Keratinocyte (primary cell): ENCODE results near the gene POP5.

Experiments
- CTCF ChIP-seq, 3 experiments: IDR thresholded peaks in 1 of 3; conservative IDR thresholded peaks in 1 of 3; optimal IDR thresholded peaks in 1 of 3; 2 replicates in 2 of 3; 3 replicates in 1 of 3; pipeline versions ENCODE3 to v1.5.1; 2011; ENCODE audit warnings: low read length in 3 of 3, mild to moderate bottlenecking in 3 of 3, moderate library complexity in 2 of 3, control low read depth in 1 of 3, inconsistent platforms in 1 of 3; ENCODE audit not compliant: insufficient read depth in 2 of 3; ENCODE audit errors: extremely low read depth in 1 of 3
- EZH2 ChIP-seq: IDR thresholded peaks from one replicate; pipeline ENCODE4 v1.6.1; 2012; ENCODE audit warnings: inconsistent platforms, mild to moderate bottlenecking, low read length, moderate library complexity

GRCh38 chr12:120536064-120536791 lies 45.0 kb downstream of the POP5 start:
- no peak for TF ChIP-seq CTCF (optimal IDR thresholded peaks at IDR 0.05 in 1 of 3, IDR thresholded peaks at IDR 0.05 in 1 of 3, conservative IDR thresholded peaks at IDR 0.05 in 1 of 3; ENCODE audit: extremely low read depth in 1 of 3, insufficient read depth in 2 of 3, low read length in 3 of 3)
- no peak for TF ChIP-seq EZH2
